GM21515 (cell line): ENCODE measurements around the gene RILPL1.
"Not testable (repeated sequence)": the region's sequence is repeated elsewhere in the genome, so short reads cannot be mapped to it uniquely, and the experiment has no call there.

Experiments used
- ATAC-seq: cut with Tn5 transposase; IDR thresholded peaks from one replicate; pipeline ENCODE4 v1.9.1; 2021; ENCODE audit not compliant: unreplicated experiment

Gene RILPL1, protein sequence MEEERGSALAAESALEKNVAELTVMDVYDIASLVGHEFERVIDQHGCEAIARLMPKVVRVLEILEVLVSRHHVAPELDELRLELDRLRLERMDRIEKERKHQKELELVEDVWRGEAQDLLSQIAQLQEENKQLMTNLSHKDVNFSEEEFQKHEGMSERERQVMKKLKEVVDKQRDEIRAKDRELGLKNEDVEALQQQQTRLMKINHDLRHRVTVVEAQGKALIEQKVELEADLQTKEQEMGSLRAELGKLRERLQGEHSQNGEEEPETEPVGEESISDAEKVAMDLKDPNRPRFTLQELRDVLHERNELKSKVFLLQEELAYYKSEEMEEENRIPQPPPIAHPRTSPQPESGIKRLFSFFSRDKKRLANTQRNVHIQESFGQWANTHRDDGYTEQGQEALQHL

DNA sequence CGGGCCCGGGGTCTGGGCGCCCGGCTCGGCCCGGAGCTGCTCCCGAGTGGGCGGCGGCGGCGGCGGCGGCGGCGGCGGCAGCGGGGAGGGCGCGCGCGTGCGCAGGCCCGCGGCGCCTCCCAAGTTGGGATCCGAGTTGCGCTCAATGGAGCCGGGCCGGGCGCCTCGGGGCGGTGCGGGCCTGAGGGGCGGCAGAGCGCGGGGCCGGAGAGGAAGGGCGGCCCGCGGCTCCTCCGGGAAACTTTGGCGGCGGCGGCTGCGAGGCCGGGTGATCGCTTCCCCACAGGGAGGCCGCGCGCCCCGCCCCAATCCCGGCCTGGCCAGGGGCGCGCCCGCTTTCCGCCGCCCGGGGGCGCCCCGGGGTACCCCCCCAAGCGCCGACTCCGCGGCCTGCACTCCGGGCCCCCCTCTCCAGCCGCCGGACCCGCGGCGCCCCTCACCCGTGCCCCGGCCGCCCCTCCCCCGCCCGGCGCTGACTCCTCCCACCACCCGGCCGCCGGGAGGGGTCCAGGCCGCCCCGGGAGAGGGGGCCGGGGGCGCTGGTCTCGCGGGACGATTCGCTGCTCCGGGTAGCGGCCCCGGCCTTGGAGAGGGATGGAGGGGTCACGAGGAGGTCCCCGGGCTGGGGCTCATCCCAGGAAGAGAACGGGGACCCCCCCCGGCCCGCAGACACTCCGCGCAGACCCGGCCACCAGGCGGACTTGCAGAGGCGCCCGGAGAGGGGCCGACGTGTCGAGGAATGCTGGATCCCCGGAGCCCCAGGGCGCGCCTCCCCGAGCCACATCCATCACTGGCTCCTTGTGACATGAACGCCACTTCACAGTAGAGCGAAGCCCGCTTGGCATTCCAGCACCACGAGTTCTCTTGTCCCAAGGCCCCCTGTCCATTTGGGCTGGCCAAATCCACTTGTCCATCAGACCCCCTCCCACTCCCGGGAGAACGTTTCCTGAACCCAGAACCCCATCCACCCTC, at the start of gene RILPL1:
Gene RILPL1 (minus strand): TSS at position 48 of the 972 bp plus-strand sequence. CDS start 237 bp downstream, outside the sequence.
- ATAC-seq, result peak; percentile 50

DNA sequence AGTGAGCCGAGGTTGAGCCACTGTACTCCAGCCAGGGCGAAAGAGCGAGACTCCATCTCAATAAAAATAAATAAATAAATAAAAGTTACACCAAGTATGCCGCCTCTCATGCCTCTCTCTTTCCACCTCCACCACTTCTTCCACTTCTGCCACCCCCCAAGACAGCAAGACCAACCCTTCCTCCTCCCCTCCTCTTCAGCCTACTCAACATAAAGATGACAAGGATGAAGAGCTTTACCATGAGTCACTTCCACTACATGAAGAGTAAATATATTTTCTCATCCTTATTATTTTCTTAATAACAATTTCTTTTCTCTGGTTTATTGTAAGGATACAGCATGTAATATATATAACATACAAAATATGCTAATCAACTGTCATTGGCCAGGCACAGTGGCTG, 47.3 kb upstream of the RILPL1 start:
- no peak for ATAC-seq

DNA sequence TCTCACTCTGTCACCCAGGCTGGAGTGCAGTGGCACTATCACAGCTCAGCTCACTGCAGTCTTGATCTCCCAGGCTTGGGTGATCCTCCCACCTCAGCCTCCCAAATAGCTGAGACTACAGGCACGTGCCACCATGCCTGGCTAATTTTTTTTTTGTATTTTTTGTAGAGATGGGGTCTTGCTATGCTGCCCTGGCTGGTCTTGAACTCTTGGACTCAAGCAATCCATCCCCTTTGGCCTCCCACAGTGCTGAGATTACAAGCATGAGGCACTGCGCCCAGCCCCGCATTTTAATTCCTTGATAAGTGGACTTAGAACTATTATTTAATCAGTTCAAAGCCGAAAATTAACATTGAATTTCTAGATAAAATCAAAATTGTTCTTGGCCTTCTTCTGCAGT, 45.3 kb upstream of the RILPL1 start:
- ATAC-seq, result not testable (repeated sequence)

DNA sequence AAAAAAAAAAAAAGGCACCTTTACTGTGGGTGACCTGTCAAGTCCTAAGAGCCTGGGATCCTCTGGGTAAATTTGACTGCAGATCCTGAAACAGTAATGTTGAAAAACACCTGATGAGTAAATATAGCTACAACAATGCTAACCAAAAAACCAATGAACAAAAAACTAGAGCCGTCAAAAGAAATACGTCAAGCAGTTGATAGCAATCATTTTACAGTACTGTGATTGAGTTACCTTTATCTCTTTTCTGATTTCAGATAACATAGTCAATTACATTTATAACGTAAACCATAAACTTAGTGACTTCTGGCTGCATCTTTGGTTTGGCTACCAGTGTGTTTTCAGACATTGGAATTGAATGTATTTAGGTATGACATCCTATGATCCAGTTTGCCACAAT, 44.7 kb upstream of the RILPL1 start:
- no peak for ATAC-seq

DNA sequence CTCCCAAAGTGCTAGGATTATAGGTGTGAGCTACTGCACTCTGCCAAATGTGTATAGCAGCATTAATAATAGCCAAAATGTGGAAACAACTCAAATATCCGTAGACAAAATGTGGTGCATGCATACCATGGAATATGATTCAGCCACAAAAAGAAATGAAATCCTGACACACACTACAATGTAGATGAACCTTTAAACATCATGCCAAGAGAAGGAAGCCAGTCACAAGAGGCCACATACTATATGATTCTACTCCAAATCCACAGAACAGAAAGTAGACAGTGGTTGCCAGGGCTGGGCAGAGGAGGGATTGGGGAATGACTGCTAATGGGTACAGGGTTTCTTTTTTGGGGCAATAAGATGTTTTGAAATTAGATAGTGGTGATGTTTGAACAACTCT, 43.1 kb upstream of the RILPL1 start:
- no peak for ATAC-seq

DNA sequence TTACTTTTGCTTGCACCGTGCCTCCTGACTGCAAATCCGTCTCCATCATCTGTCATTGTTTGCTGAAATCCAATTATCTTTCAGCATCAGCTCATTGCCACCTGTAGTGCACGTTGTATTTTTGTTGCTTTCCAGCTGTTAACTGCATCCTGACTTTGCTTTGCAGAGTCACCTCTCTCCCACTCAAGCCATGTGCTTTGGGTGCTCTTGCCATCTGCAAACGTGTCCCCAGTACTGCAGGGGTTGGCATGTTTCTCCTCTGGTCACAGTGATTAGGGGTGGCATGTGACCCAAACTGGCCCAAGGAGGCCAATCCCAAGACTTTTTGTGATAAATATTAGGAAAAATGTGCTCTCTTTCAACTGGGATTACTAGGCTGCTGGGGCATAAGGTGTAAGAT, 40.4 kb upstream of the RILPL1 start:
- ATAC-seq, result no peak

- ATAC-seq, result no peak
Measured at GRCh38 chr12:123572391-123572790, 38.9 kb upstream of the RILPL1 start.

GRCh38 chr12:123571343-123571813, 37.9 kb upstream of the RILPL1 start:
- no peak for ATAC-seq

DNA sequence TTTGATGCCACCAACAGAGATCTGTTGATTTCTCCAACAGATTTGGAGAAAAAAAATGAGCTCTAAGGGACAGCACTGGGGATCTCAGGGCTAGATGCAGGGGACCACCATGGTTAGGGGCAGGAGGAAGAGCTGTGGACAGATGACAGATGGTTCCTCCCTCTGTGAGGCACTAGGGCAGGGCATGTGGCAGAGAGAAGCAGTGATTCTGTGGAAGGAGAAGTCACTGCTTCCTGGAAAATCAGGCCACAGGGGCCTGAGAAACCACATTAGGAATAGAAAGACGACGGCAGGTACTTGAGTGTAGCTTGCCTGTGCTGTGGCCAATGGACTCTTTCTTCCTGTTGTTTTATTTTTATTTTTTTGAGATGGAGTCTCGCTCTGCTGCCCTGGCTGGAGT, 25.9 kb upstream of the RILPL1 start:
- ATAC-seq, result no peak

GRCh38 chr12:123558487-123558886, 25.0 kb upstream of the RILPL1 start:
- not testable (repeated sequence) for ATAC-seq

GRCh38 chr12:123554843-123555242, 21.3 kb upstream of the RILPL1 start:
- not testable (repeated sequence) for ATAC-seq

GRCh38 chr12:123554136-123554535, 20.6 kb upstream of the RILPL1 start:
- not testable (repeated sequence) for ATAC-seq

- no peak for ATAC-seq
Measured at GRCh38 chr12:123550700-123551099, 17.2 kb upstream of the RILPL1 start.

- ATAC-seq, result no peak
Measured at GRCh38 chr12:123548107-123548506, 14.6 kb upstream of the RILPL1 start.

GRCh38 chr12:123546281-123546680, 12.8 kb upstream of the RILPL1 start:
- ATAC-seq, result no peak

DNA sequence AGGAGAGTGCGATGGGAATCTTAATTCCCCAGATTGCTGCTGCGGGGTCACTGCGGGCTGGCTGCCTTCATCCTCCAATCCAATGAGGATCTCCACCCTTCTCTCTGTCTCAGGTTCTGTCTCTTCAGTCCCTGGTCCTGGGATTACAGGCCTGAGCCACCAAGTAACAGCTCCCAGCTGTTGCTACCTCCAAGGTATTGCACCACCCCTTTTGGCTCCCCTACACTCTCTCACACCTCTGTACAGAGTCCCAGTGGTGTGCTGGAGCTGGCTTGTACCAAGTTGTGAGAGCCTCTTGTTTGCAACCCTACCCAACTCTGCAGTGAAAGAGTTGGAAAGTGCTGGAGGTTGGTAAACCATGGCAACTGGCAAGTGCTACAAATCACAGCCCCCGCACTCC, 10.0 kb upstream of the RILPL1 start:
- ATAC-seq, result no peak

DNA sequence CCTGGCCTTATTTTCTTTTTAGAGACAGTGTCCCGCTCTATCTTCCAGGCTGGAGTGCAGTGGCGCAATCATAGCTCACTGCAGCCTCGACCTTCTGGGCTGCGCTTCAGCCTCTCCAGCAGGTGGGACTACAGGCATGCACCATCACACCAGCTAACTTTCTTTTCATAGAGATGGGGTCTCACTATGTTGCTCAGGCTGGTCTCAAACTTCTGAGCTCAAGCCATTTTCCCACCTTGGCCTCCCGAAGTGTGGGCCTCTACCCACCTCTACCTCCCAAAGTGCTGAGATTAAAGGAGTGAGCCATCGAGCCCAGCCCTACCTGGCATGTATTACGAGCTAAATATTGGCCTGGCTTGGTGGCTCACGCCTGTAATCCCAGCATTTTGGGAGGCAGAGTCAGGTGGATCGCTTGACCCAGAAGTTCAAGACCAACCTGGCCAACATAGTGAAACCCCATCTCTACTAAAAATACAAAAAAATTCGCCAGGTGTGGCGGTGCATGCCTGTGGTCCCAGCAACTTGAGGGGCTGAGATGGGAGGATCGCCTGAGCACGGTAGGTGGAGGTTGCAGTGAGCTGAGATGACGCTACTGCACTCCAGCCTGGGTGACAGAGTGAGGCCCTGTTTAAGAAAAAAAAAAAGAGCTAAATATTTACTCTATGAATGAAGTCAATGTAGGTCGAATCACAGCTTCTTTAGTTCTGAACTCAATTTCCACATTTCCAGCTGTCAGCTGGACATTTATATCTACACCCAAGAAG, 7.6 kb upstream of the RILPL1 start:
- no peak for ATAC-seq

- ATAC-seq, result not testable (repeated sequence)
Measured at GRCh38 chr12:123535952-123536351, 2.4 kb upstream of the RILPL1 start.

DNA sequence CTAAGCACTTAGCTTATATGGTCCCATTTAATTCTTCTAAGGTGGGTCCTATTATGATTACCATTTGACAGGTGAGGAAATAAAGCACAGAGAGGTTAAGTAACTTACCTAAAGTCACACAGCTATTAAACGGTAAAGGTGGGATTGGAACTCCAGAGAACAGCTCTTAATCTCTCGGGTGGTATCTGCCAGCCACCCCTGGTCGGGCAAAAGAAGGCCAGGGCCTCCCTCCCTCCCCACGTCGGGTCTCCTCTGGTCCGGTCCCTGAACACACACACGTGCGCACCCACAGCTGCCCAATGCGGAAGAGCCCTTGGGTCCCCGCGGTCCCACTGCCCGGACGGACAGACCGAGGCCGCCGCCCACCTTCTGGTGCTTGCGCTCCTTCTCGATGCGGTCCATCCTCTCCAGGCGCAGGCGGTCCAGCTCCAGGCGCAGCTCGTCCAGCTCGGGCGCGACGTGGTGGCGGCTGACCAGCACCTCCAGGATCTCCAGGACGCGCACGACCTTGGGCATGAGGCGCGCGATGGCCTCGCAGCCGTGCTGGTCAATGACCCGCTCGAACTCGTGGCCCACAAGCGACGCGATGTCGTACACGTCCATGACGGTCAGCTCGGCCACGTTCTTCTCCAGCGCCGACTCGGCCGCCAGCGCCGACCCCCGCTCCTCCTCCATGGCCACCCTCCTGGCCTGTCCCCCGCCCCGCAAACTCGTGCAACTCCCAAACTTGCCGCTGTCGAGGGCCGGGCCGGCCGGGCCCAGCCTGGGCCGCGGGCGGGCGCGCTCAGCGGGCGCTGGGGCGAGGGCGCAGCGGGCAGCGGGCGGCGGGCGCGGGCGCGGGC, 490 bp downstream of the RILPL1 start:
- peak; percentile 30 for ATAC-seq

GRCh38 chr12:123532019-123532418, 1.5 kb downstream of the RILPL1 start:
- ATAC-seq, result no peak
